OCI-LY1 (cell line): Measurements from ENCODE around the gene ETV6.

ENCODE experiments used
- H2AFZ ChIP-seq: fragments of 200-600 bp; sonication (generic), shearing (Covaris generic); 2 replicates; pipeline ENCODE4 v1.6.0; 2014; ENCODE audit warnings: antibody characterized with exemption, mild to moderate bottlenecking, low read length
- H3F3A ChIP-seq: fragments of 200-600 bp; sonication (generic), shearing (Covaris generic); 2 replicates; pipeline ENCODE4 v1.6.0; 2014; ENCODE audit warnings: mild to moderate bottlenecking, antibody characterized with exemption, low read length, moderate library complexity; ENCODE audit not compliant: insufficient read depth
- H3K27ac ChIP-seq: fragments of 200-600 bp; sonication (generic); 2 replicates; pipeline ENCODE4 v1.5.1; 2014; ENCODE audit warnings: low read length, mixed run types, mild to moderate bottlenecking, low read depth; ENCODE audit not compliant: poor library complexity, severe bottlenecking
- H3K27me3 ChIP-seq: fragments of 200-600 bp; sonication (generic); 2 replicates; pipeline ENCODE4 v1.6.0; 2014; ENCODE audit warnings: antibody characterized with exemption, mild to moderate bottlenecking, low read length, moderate library complexity; ENCODE audit not compliant: insufficient read depth
- H3K36me3 ChIP-seq: fragments of 200-600 bp; sonication (generic); 2 replicates; pipeline ENCODE4 v1.6.1; 2014; ENCODE audit warnings: mild to moderate bottlenecking, antibody characterized with exemption, low read length, moderate library complexity, mixed read lengths; ENCODE audit not compliant: insufficient read depth
- H3K4me1 ChIP-seq: fragments of 200-600 bp; sonication (generic); 2 replicates; pipeline ENCODE4 v1.5.1; 2014; ENCODE audit warnings: mild to moderate bottlenecking, low read length, moderate library complexity; ENCODE audit not compliant: insufficient read depth, severe bottlenecking
- H3K4me2 ChIP-seq: fragments of 200-600 bp; sonication (generic), shearing (Covaris generic); 2 replicates; pipeline ENCODE4 v1.6.1; 2014; ENCODE audit warnings: low read length
- H3K4me3 ChIP-seq: fragments of 200-600 bp; sonication (generic); 2 replicates; pipeline ENCODE4 v1.5.1; 2014; ENCODE audit warnings: low read length, low read depth, mild to moderate bottlenecking, mixed read lengths; ENCODE audit not compliant: poor library complexity, severe bottlenecking
- H3K79me2 ChIP-seq: fragments of 200-600 bp; shearing (Covaris generic); 2 replicates; pipeline ENCODE4 v1.6.1; 2016; ENCODE audit warnings: mixed run types, low read length, mixed read lengths; ENCODE audit not compliant: insufficient read depth
- H3K9ac ChIP-seq: fragments of 200-600 bp; sonication (generic), shearing (Covaris generic); 2 replicates; pipeline ENCODE4 v1.6.1; 2014; ENCODE audit warnings: mild to moderate bottlenecking, low read length, mixed read lengths
- H3K9me2 ChIP-seq: fragments of 200-600 bp; sonication (generic), shearing (Covaris generic); 2 replicates; pipeline ENCODE4 v1.6.1; 2014; ENCODE audit warnings: low read depth, mild to moderate bottlenecking, low read length, mixed read lengths
- H3K9me3 ChIP-seq: fragments of 200-600 bp; shearing (Covaris generic); 2 replicates; pipeline ENCODE4 v1.6.1; 2014; ENCODE audit warnings: low read length, mixed read lengths
- H4K20me1 ChIP-seq: fragments of 200-600 bp; sonication (generic), shearing (Covaris generic); 2 replicates; pipeline ENCODE4 v1.6.0; 2016; ENCODE audit warnings: mild to moderate bottlenecking, low read length; ENCODE audit not compliant: insufficient read depth
- EZH2 ChIP-seq: fragments of 200-600 bp; sonication (generic), shearing (Covaris generic); IDR thresholded peaks from 2 replicates; pipeline ENCODE4 v1.8.0; 2017; ENCODE audit warnings: borderline replicate concordance, mixed run types, mild to moderate bottlenecking, antibody characterized with exemption, low read length, moderate library complexity, mixed read lengths
- TF ChIP-seq, protein P1 (sequence below): fragments of 200-600 bp; sonication (generic), shearing (Covaris generic); IDR thresholded peaks from 2 replicates; pipeline ENCODE4 v1.5.1; 2017; ENCODE audit warnings: mild to moderate bottlenecking, antibody characterized with exemption, low read length, moderate library complexity, mixed read lengths

Gene ETV6

DNA sequence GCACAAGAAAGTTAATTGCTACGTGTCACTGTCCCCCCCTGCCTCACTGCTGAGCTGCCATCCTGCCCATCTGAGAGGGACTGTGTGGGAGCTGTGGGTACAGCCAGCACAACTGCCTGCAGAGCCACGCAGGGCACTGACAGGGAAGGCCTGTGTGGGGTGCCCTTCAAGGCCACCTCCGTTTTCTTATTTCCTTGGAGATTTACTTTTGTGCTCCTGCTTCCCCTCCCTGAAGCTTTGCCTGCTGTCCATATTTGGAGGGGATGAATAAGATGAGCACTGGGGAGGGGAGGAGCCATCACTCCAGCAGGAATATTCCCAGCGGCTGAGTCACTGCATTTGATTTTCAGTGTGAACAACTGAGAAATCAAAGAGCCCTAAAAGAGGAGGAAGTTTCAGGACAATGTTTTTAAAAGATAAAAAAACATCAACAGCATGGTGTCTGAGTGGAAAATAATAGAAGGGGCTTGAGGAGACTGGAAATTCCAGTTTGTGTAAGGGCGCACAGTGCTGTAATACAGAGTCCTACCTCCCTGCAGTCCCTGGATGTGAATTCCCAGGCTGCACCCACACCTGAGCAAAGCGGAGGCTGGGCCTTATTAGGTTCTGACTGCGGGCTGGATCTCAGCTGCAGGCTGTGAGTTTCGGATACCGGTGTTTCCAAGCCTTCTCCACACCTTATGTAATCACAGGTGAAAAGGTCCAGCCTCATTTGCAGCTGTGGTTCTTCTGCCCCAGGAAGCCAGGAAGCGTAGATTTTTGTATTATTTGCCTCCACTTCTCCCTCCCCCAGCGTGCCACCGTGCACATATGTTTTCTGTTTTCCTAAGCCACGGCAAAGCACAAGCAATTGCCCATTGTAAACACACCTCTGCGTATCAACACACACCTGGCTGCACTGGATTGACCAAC lies 228.7 kb downstream of the ETV6 start:
- TF ChIP-seq, protein P1, sequence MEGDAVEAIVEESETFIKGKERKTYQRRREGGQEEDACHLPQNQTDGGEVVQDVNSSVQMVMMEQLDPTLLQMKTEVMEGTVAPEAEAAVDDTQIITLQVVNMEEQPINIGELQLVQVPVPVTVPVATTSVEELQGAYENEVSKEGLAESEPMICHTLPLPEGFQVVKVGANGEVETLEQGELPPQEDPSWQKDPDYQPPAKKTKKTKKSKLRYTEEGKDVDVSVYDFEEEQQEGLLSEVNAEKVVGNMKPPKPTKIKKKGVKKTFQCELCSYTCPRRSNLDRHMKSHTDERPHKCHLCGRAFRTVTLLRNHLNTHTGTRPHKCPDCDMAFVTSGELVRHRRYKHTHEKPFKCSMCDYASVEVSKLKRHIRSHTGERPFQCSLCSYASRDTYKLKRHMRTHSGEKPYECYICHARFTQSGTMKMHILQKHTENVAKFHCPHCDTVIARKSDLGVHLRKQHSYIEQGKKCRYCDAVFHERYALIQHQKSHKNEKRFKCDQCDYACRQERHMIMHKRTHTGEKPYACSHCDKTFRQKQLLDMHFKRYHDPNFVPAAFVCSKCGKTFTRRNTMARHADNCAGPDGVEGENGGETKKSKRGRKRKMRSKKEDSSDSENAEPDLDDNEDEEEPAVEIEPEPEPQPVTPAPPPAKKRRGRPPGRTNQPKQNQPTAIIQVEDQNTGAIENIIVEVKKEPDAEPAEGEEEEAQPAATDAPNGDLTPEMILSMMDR = no peak
- TF ChIP-seq EZH2 = no peak
- H3K79me2 ChIP-seq = no peaks in the 10 kb centered on the region
- H4K20me1 ChIP-seq = no peaks in the 10 kb centered on the region
- H3K4me1 ChIP-seq = peaks cover 65% of the 10 kb centered on the region
- peak overlapping the region; percentile 9; the same call in 1 of the 2 replicates for H3K4me2 ChIP-seq
- no peak overlapping the region for H3K4me3 ChIP-seq
- no peaks in the 10 kb centered on the region for H3F3A ChIP-seq
- H3K9me3 ChIP-seq = no peaks in the 10 kb centered on the region
- H3K36me3 ChIP-seq = peaks cover 13% of the 10 kb centered on the region; the same call in 1 of the 2 replicates
- no peaks in the 10 kb centered on the region for H3K27me3 ChIP-seq
- H3K27ac ChIP-seq = peak overlapping the region; percentile 82
- no peaks in the 10 kb centered on the region for H3K9me2 ChIP-seq
- no peak overlapping the region for H2AFZ ChIP-seq
- peak overlapping the region; percentile 13; the same call in 1 of the 2 replicates for H3K9ac ChIP-seq

DNA sequence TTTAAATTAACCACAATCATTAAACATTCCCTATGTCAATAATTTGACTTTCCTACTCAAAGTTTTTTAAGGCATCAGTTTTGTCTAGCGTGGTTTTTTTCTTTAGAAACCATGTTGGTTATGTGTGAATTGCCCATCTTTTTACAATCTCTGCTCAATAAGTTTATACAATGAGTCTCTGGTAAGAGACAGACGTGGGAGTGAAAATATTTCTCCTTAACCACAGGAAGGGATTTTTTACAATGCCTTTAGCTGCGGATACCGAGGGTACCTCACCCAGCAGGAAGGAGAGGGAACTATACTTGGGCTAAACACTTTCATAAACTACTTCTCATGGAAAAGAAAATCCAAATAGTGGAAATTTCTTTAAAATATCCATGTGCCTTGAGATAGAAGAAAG lies 229.8 kb downstream of the ETV6 start:
- Histone ChIP-seq H3K4me3 (no peak overlapping the region), H3K4me2 (no peak overlapping the region), H3K9me3 (no peaks in the 10 kb centered on the region), H3K79me2 (no peaks in the 10 kb centered on the region), H3F3A (no peaks in the 10 kb centered on the region), H2AFZ (no peak overlapping the region), H4K20me1 (no peaks in the 10 kb centered on the region), H3K4me1 (peaks cover 74% of the 10 kb centered on the region), H3K9me2 (no peaks in the 10 kb centered on the region), H3K36me3 (peaks cover 13% of the 10 kb centered on the region; the same call in 1 of the 2 replicates), H3K27ac (peak overlapping the region; percentile 82), H3K9ac (no peak overlapping the region), H3K27me3 (no peaks in the 10 kb centered on the region)
- TF ChIP-seq EZH2 = no peak
- TF ChIP-seq, protein P1 = no peak

DNA sequence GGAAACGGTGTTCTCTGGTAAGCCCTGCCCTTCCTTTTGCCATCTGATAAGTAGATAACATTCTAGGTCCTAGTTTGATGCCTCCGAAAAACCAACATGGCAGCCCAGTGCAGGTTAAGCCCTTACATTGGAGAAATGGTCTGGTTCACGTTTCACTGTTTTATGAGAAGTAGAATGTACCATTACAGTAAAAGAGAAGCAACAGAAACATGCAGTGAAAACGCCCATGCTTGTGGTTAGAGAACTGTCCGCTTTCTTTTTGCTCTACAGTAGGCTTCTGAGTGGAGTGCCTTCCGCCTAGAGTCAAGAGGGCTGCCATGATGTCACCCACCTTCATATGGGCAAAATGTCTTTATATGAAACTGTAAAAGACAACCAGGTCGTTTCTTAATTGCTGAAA lies 230.9 kb downstream of the ETV6 start:
- Histone ChIP-seq H3K4me2 (no peak overlapping the region), H3F3A (no peaks in the 10 kb centered on the region)

More for the DNA sequence above, 230.9 kb downstream of the ETV6 start:
- H3K4me1 ChIP-seq = peaks cover 80% of the 10 kb centered on the region
- no peaks in the 10 kb centered on the region for H3K9me2 ChIP-seq
- H3K79me2 ChIP-seq = no peaks in the 10 kb centered on the region
- H3K4me3 ChIP-seq = no peak overlapping the region
- H3K27me3 ChIP-seq = no peaks in the 10 kb centered on the region
- no peaks in the 10 kb centered on the region for H3K9me3 ChIP-seq
- no peak overlapping the region for H3K27ac ChIP-seq
- no peaks in the 10 kb centered on the region for H4K20me1 ChIP-seq
- no peak overlapping the region for H3K9ac ChIP-seq
- no peak overlapping the region for H2AFZ ChIP-seq
- TF ChIP-seq EZH2 = no peak
- TF ChIP-seq, protein P1 = no peak
- H3K36me3 ChIP-seq = peaks cover 13% of the 10 kb centered on the region; the same call in 1 of the 2 replicates
